Testis (tissue), 2 donors: ENCODE data around the gene CCDC90B.

Source experiments
- CTCF ChIP-seq, 3 experiments: fragments of 450-650 bp in 2 of 3; fragments of 200-600 bp in 1 of 3; sonication (generic) in 1 of 3; IDR thresholded peaks; one replicate each; pipeline ENCODE4 v1.5.1; 2016 to 2019; ENCODE audit warnings: antibody characterized with exemption in 3 of 3, mild to moderate bottlenecking in 2 of 3, moderate library complexity in 1 of 3
- POLR2A ChIP-seq: fragments of 450-650 bp; IDR thresholded peaks from one replicate; pipeline ENCODE4 v1.6.1; 2017; ENCODE audit warnings: antibody characterized with exemption, mild to moderate bottlenecking, moderate library complexity

GRCh38 chr11:83219095-83219494, 67.1 kb downstream of the CCDC90B start:
- TF ChIP-seq CTCF (IDR thresholded peaks at IDR 0.05) (no peak), POLR2A (no peak)
